A204.1 (cell line): ENCODE results near the gene ANKRD39.

ENCODE experiments used
- FAIRE-seq: peaks from 2 replicates; lab custom pipeline; 2012; peaks lifted over from hg19 to GRCh38; lab: Jason Lieb, UNC

ANKRD39 gene

GRCh38 chr2:96887493-96888012 is 29.7 kb upstream of the ANKRD39 start:
- no peak for FAIRE-seq

GRCh38 chr2:96885432-96886347 is 27.9 kb upstream of the ANKRD39 start:
- FAIRE-seq: no peak

GRCh38 chr2:96884299-96885094 is 26.7 kb upstream of the ANKRD39 start:
- no peak for FAIRE-seq

GRCh38 chr2:96883306-96883705 is 25.5 kb upstream of the ANKRD39 start:
- no peak for FAIRE-seq

GRCh38 chr2:96882906-96883305 is 25.1 kb upstream of the ANKRD39 start:
- no peak for FAIRE-seq

GRCh38 chr2:96882230-96882629 is 24.4 kb upstream of the ANKRD39 start:
- FAIRE-seq: no peak

GRCh38 chr2:96881349-96882195 is 23.8 kb upstream of the ANKRD39 start:
- no peak for FAIRE-seq

GRCh38 chr2:96880891-96881273 is 23.1 kb upstream of the ANKRD39 start:
- FAIRE-seq: no peak

GRCh38 chr2:96879545-96880040 is 21.8 kb upstream of the ANKRD39 start:
- no peak for FAIRE-seq

GRCh38 chr2:96878796-96879544 is 21.2 kb upstream of the ANKRD39 start:
- FAIRE-seq: no peak

- no peak for FAIRE-seq
Observed at GRCh38 chr2:96878171-96878570, 20.4 kb upstream of the ANKRD39 start.

GRCh38 chr2:96877631-96878092 is 19.8 kb upstream of the ANKRD39 start:
- FAIRE-seq: no peak

GRCh38 chr2:96877042-96877451 is 19.2 kb upstream of the ANKRD39 start:
- FAIRE-seq: no peak

GRCh38 chr2:96876269-96877041 is 18.6 kb upstream of the ANKRD39 start:
- no peak for FAIRE-seq

GRCh38 chr2:96875498-96876268 is 17.9 kb upstream of the ANKRD39 start:
- no peak for FAIRE-seq

- FAIRE-seq: no peak
Observed at GRCh38 chr2:96874198-96874831, 16.5 kb upstream of the ANKRD39 start.

GRCh38 chr2:96873651-96874096 is 15.9 kb upstream of the ANKRD39 start:
- FAIRE-seq: no peak

- FAIRE-seq: no peak
Observed at GRCh38 chr2:96872591-96873349, 15.0 kb upstream of the ANKRD39 start.
